ENCODE results near the gene GRK7.
"Not testable (repeated sequence)": the region's sequence is repeated elsewhere in the genome, so short reads cannot be mapped to it uniquely, and the experiment has no call there.

The GRK7 gene

DNA sequence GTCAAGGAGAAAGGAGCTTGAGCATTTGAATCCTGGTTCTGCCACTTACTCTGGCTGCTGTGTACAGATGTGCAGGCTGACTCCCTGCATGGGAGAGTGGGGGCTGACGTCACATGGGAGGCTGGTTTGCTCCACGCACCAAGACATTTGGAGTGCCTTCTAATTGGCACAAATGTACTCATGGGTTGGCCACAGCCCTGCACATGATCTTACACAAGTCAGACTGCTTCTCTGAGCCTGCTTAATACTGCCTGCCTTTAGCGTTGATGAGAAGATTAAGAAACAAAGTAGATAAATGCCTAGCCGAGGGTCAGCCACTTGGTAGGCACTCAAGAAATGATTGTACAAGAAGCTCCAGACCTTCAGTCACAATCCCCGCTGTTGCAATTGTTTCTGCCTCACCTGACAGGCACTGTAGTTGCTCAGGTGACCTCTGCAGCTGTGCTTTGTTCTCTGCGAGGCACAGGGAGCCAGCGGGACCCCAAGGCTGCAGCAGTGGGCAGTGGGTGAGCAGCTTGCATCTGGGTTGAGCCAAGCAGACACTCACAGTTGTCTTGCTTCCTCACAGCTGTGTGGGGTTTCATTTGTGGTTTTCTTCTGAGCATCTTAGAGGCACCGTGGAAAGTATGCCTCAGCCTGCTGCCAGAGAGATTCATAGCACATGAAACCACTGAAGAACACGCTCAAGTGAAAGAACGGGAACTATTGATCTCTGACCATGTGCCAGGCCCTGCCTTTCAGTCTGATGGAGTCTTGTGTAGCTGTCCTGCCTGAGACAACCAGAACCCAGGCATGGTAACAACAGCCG is 33.1 kb downstream of the GRK7 start:
- peak; percentile 22 for DNase-seq

GRCh38 chr3:141796889-141797781 is 33.9 kb downstream of the GRK7 start:
- DNase-seq: peak; percentile 19

- DNase-seq: no peak
Measured at GRCh38 chr3:141797819-141798447, 34.7 kb downstream of the GRK7 start.

- no peak for DNase-seq
Measured at GRCh38 chr3:141798448-141798845, 35.2 kb downstream of the GRK7 start.

- no peak for DNase-seq
Measured at GRCh38 chr3:141802316-141803077, 39.3 kb downstream of the GRK7 start.

GRCh38 chr3:141803538-141803937 is 40.3 kb downstream of the GRK7 start:
- not testable (repeated sequence) for DNase-seq

- DNase-seq: no peak
Measured at GRCh38 chr3:141804447-141804777, 41.2 kb downstream of the GRK7 start.

GRCh38 chr3:141804778-141805639 is 41.8 kb downstream of the GRK7 start:
- no peak for DNase-seq

DNA sequence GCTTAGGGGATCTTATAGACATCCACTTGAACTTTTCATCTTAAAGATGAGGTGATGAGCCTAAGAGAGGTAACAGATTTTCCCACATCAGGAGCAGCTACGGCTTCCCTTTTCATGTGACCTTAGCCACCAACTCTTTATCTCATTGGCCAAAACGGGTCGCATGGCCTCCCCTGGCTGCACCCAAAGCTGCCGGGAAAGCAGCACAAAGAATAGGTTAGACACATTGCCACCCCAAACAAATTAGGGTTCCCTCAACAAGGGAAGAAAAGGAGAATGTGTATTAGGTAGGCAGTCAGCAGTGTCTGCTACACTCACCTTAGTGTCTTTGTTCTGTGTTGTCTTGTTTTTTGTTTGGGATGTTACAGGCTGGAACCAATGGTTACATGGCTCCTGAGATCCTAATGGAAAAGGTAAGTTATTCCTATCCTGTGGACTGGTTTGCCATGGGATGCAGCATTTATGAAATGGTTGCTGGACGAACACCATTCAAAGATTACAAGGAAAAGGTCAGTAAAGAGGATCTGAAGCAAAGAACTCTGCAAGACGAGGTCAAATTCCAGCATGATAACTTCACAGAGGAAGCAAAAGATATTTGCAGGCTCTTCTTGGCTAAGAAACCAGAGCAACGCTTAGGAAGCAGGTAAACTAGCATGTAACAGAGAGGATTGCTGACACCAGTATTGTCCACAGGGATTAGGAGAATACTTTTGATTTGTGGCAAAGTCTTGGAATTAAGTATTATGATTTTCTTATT is 44.2 kb downstream of the GRK7 start:
- no peak for DNase-seq

DNA sequence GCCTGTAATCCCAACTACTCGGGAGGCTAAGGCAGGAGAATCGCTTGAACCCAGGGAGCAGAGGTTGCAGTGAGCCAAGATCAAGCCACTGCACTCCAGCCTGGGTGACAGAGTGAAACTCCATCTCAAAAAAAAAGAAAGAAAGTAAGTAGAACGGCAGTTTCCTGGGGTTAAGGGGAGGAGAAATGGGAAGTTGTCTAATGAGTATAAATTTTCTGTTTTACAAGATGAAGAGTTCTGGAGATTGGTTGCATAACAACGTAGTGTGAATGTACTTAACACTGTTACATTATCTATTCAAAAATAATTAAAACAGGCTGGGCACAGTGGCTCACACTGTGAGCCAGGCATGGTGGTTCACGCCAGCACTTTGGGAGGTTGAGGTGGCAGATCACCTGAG is 45.4 kb downstream of the GRK7 start:
- no peak for DNase-seq

GRCh38 chr3:141810161-141810560 is 47.0 kb downstream of the GRK7 start:
- DNase-seq: no peak

DNA sequence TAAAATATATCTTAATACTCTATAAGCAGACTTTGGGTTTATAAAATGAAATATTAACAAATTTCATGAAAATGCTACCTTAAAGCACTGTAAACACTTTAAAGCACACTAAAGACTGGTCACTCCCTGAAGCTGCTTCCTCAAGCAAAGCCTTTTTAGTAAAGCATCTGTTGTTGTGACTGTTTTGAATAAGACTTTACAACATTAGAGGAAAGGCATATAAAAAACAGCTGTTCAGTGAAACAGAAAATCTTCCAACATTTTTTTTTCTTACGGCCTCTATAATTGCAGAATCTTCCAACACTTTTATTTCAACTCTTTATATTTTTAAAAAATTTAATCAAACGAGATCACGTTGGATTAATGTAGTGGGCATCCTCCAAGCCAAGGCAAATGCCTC is 48.1 kb downstream of the GRK7 start:
- DNase-seq: no peak

- DNase-seq: no peak
Measured at GRCh38 chr3:141812084-141812483, 48.9 kb downstream of the GRK7 start.

DNA sequence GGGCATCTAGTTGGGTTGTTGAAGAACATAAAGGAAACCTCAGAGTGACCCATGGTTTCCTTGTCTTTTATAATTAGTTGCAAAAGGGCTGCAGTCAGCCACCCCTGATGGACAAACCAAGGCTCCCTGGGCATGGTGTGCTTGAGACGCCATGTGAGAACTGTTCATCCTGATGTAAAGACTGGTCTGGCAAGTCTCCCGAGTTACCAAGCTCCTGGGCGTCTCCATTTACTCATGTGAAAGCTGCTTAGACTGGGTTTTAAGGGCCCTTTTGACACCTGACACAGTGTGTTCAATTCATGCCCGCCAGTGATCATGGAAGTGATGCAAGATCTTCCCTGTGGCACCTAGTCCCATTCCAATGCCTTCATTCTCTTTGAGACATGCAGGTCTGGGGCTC is 49.4 kb downstream of the GRK7 start:
- no peak for DNase-seq
